ENCODE results near the gene METRN.

METRN gene

GRCh38 chr16:768428-768827 is 53.5 kb downstream of the METRN start:
- Mint-ChIP-seq H3K9me3 (no peaks in the 10 kb centered on the region), H3K27me3 (ENCODE audit: low read depth, poor library complexity) (no peaks in the 10 kb centered on the region), H3K27ac (no peak overlapping the region), H3K36me3 (ENCODE audit: low read depth) (no peaks in the 10 kb centered on the region), H3K4me1 (peaks cover 10% of the 10 kb centered on the region), H3K4me3 (no peak overlapping the region)
- no peak for DNase-seq
- no peak for TF ChIP-seq CTCF (IDR thresholded peaks at IDR 0.05)
